ENCODE results near the gene IL17A. TPM values are rescaled to one million over a fixed set of nuclear protein-coding genes. Genes with fewer than 3 reads are reported as not detected.

The IL17A gene
- total RNA-seq, 1 donor from 2014 or later: not detected

GRCh38 chr6:52142556-52142955 lies 43.6 kb upstream of the IL17A start:
- Mint-ChIP-seq H3K4me1 (peaks cover 3% of the 10 kb centered on the region), H3K27me3 (ENCODE audit: low read depth) (peaks cover 67% of the 10 kb centered on the region), H3K36me3 (no peaks in the 10 kb centered on the region), H3K27ac (no peak overlapping the region), H3K4me3 (no peak overlapping the region), H3K9me3 (no peaks in the 10 kb centered on the region)
- no peak for DNase-seq (ENCODE audit: low spot score in 2 of 2, unreplicated experiment in 2 of 2)
- no peak for TF ChIP-seq CTCF (IDR thresholded peaks at IDR 0.05; ENCODE audit: unreplicated experiment)

DNA sequence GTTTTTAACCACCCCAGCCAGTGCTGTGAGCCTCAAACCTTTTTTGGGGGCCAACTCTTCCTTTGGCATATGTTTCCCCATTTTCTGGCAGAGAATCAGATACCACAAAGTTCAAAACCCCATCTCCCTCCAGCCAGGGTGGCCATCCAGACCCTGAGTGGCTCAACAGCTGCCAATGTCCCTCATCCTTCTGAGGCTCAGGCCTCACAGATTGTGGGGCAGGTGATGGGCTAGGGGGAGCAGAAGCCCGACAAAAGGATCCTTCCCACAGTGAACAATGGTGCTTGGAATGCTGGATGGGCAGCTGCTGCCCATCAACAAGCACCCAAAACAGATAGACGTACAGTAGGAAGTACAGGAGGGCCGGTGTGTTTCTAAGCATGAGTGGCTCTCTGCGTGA lies 42.6 kb upstream of the IL17A start:
- Mint-ChIP-seq H3K36me3 (no peaks in the 10 kb centered on the region), H3K9me3 (no peaks in the 10 kb centered on the region), H3K27me3 (ENCODE audit: low read depth) (peaks cover 63% of the 10 kb centered on the region), H3K4me1 (peaks cover 3% of the 10 kb centered on the region), H3K27ac (no peak overlapping the region), H3K4me3 (no peak overlapping the region)
- no peak for TF ChIP-seq CTCF (IDR thresholded peaks at IDR 0.05; ENCODE audit: unreplicated experiment)
- no peak for DNase-seq (ENCODE audit: low spot score in 2 of 2, unreplicated experiment in 2 of 2)

DNA sequence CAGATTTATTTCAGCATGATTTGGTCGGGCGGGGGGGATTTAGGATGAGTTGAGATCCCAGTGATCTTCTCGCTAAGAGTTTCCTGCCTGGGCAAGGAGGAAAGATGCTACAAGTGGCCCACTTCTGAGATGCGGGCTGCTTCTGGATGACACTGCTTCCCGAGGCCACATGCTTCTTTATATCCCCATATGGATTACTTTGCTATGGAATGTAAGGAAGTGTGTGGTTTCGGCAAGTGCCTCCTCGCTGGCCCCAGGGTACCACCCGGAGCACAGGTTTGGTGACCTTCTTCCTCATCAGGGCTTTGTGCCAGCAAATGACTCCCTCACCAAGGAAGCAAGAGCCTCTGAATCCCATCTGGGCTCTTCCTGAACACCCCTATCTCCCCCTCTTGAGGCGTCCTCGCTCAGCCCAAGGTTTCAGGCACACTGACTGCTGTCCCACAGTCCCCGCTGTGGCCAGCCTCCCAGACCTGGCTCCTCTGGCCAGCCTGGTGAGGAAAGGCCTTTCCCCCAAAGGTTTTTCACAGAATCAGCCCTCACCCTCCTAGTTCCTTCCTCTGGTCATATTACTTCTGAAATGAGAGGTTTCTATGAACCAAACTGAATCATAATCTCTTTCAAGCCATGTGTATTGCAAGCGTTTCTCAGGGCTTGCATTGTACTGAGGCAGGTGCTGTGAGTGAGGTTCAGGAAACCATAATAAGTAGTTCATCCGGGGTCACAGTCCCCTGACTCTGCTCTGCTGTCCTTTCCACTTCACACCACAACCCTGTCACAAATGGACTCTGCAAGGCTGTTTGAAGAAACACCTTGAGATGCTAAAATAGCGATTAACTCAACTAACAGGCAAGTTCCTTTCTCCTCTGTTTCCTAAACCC lies 41.7 kb upstream of the IL17A start:
- DNase-seq (ENCODE audit: low spot score in 2 of 2, unreplicated experiment in 2 of 2): no peak
- Mint-ChIP-seq H3K36me3 (no peaks in the 10 kb centered on the region), H3K4me1 (peaks cover 3% of the 10 kb centered on the region), H3K9me3 (no peaks in the 10 kb centered on the region), H3K27me3 (ENCODE audit: low read depth) (peaks cover 63% of the 10 kb centered on the region), H3K4me3 (no peak overlapping the region), H3K27ac (no peak overlapping the region)
- no peak for TF ChIP-seq CTCF (IDR thresholded peaks at IDR 0.05; ENCODE audit: unreplicated experiment)

DNA sequence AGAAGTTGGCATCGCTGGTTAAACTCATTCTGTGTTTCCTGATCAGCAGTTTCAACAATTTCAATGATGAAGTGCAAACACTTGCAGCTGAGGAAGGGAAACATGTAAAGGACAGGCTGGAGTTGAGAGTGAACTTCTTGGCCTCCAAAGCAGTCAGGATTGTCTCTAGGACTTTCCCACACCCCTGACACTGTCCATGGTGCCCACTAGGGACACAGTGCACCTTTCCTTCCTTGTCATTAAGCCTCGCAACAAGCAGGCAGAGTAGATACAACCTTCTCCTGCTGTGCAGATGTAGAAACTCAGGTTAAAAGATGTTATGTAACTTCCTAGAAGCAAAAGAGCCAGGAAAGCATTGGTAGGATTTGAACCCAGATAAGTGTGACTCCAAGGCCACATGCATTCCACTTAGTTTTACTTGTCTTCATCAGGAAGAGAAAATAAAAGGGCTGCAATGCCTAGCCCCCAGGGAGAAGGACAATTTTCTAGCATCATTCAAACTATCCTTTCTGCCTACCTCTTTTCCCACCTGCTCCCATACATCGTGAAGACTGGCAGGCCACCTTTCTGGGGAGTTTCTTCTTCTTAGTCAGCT lies 39.2 kb upstream of the IL17A start:
- no peak for DNase-seq (ENCODE audit: low spot score in 2 of 2, unreplicated experiment in 2 of 2)
- TF ChIP-seq CTCF (IDR thresholded peaks at IDR 0.05; ENCODE audit: unreplicated experiment): no peak
- Mint-ChIP-seq H3K27ac (no peak overlapping the region), H3K27me3 (ENCODE audit: low read depth) (peaks cover 55% of the 10 kb centered on the region), H3K4me3 (no peak overlapping the region), H3K36me3 (no peaks in the 10 kb centered on the region), H3K9me3 (no peaks in the 10 kb centered on the region), H3K4me1 (no peaks in the 10 kb centered on the region)

GRCh38 chr6:52149076-52149475 lies 37.1 kb upstream of the IL17A start:
- DNase-seq (ENCODE audit: low spot score in 2 of 2, unreplicated experiment in 2 of 2): no peak
- H3K27ac Mint-ChIP-seq: no peak overlapping the region
- no peak for TF ChIP-seq CTCF (IDR thresholded peaks at IDR 0.05; ENCODE audit: unreplicated experiment)
- no peak overlapping the region for H3K4me3 Mint-ChIP-seq
- H3K4me1 Mint-ChIP-seq: peaks cover 8% of the 10 kb centered on the region
- peaks cover 38% of the 10 kb centered on the region for H3K27me3 Mint-ChIP-seq (ENCODE audit: low read depth)
- no peaks in the 10 kb centered on the region for H3K9me3 Mint-ChIP-seq
- no peaks in the 10 kb centered on the region for H3K36me3 Mint-ChIP-seq
